Stimulated activated CD4-positive, alpha-beta T cell treated with anti-CD3 and anti-CD28 coated beads, Interleukin-15, amount 100 ng/mL, for 48 hours (primary cell): ENCODE results near the gene MALT1.
"Not testable (repeated sequence)": the region's sequence is repeated elsewhere in the genome, so short reads cannot be mapped to it uniquely, and the experiment has no call there.

Experiments
- DNase-seq, 2 donors: peaks; one replicate each; pipeline ENCODE4 v3.0.0-alpha.2; 2020; ENCODE audit warnings: low read depth in 2 of 2

MALT1 gene

DNA sequence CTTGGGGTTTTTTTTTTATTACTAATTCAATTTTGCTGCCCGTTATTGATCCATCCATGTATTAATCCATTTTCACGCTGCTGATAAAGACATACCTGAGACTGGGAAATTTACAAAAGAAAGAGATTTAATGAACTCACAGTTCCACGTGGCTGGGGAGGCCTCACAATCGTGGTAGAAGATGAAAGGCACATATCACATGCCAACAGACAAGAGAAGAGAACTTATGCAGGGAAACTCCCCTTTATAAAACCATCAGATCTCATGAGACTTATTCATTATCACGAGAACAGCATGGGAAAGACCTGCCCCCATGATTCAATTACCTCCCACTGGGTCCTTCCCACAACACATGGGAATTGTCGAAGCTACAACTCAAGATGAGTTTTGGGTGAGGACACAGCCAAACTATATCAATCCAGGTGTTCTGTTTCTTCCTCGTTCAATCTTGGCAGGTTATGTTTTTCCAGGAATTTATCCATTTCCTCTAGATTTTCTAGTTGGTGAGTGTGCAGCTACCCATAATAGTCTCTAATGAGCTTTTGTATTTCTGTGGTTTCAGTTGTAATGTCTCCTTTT, 18.0 kb upstream of the MALT1 start:
- DNase-seq = not testable (repeated sequence)

- no peak for DNase-seq
Observed at GRCh38 chr18:58653814-58654509, 17.3 kb upstream of the MALT1 start.

- DNase-seq = no peak
Observed at GRCh38 chr18:58654896-58655614, 16.2 kb upstream of the MALT1 start.

DNA sequence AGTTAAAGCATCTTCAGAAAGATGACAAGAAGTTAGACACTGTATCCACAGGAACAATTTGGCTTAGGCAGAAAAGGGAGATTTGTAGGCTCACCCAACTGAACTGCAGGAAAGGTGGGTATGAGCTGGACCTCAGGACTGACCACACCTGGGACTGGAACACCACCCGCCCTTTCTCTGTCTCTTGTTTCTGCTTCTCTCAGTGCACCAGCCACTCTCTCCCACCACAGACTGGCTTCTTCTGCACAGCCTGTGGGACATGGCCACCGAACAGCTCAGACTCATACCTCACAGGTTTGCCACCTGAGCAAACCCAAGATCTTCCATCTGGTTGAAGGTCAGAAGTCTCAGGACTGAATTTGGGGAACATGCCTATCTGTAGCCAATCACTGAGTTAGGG, 14.2 kb upstream of the MALT1 start:
- no peak for DNase-seq

DNA sequence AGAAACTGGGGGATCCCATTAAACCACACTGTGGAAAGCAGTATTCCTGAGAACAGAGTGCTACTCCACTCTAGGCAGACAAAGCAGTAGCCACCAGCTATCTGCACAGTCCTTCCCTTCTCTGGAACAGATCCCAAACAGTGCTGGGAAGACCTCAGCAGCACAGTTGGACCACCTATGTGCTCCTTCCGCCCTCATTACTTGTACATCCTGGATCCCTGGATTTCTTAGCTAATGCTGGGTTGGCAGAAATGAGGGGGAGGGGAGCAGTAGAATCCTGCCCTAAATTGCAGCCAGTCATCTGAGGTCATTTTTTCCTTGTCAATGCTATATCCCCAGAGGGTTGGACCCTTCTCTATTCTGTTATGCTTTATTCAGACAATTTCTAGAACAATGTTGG, 13.8 kb upstream of the MALT1 start:
- DNase-seq = no peak

- no peak for DNase-seq
Observed at GRCh38 chr18:58659691-58660090, 11.6 kb upstream of the MALT1 start.

DNA sequence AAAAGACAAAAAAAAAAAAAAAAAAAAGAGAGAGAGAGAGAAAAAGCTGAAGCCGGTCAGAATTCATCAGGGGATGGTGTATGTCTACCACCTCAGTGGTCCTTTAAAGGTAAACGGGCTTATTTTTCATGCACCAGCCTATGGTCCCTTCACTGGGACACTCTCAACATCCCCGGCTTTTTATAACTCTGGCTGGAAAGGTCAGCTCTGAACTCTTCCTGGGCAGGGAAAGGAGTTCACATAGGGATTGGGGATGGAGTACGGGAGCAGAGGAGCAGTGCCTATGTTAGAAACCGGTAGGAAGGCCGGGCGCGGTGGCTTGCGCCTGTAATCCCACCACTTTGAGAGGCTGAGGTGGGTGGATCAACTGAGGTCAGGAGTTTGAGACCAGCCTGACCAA, 10.3 kb upstream of the MALT1 start:
- DNase-seq = no peak

- DNase-seq = no peak
Observed at GRCh38 chr18:58661423-58661822, 9.8 kb upstream of the MALT1 start.

GRCh38 chr18:58662118-58662517, 9.1 kb upstream of the MALT1 start:
- no peak for DNase-seq

DNA sequence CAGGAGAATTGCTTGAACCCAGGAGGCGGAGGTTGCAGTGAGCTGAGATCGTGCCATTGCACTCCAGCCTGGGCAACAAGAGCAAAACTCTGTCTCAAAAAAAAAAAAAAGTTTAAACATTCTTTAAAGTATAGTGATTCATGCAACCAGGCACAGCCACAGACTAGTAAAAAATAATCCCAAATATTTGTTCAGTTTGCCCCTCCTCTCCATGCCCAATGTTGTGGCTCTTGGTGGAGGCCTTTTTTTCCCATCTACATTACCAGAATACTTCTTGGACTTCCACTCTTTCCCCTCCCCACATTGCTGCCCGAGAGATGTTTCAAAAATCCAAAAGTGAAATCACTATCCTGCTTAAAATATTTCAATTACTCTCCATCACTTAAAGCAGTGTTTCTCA, 5.1 kb upstream of the MALT1 start:
- no peak for DNase-seq

DNA sequence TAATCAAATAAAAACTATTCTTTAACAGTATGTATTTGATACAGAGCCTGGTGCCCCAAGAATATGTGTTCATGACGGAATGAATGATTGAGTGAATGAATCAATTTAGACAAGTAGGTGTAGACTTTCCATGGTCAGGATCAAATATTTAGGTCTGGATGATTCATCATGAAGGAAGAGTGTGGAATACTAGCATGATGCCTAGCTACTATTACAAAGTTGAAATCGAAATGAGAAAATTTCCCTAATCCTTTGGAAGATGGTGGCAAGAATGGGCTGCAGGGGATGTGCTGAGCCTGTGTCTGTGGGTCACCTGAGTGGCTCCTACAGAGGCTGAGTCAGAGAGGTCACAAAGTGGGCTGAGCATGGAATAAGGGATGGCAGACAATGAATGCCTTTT, 3.1 kb upstream of the MALT1 start:
- DNase-seq = no peak

DNA sequence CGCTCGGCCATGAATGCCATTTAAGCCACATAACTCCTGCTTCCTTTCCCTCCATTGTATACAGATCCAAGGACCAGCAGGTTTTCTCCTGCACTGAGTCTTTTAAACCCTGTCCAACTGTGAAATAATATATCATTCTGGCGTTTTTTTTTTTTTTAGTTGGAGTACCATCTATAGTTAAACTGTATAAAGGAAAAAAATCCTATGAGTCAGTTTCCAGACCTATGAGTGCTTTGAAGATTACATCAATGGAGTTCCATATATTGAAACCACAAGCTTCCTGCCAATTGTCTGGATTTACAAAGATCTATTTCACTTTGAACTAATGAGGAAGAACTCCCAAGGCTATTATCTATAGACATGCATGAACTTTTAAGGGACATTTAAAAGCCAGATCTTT, 2.4 kb upstream of the MALT1 start:
- no peak for DNase-seq

- no peak for DNase-seq
Observed at GRCh38 chr18:58669731-58670378, 1.4 kb upstream of the MALT1 start.

- DNase-seq = no peak
Observed at GRCh38 chr18:58670404-58671110, 708 bp upstream of the MALT1 start.

GRCh38 chr18:58671632-58672564, 633 bp downstream of the MALT1 start:
- DNase-seq = peak in 1 of 2 donors; percentile 27

- no peak for DNase-seq
Observed at GRCh38 chr18:58674159-58674558, 2.9 kb downstream of the MALT1 start.

DNA sequence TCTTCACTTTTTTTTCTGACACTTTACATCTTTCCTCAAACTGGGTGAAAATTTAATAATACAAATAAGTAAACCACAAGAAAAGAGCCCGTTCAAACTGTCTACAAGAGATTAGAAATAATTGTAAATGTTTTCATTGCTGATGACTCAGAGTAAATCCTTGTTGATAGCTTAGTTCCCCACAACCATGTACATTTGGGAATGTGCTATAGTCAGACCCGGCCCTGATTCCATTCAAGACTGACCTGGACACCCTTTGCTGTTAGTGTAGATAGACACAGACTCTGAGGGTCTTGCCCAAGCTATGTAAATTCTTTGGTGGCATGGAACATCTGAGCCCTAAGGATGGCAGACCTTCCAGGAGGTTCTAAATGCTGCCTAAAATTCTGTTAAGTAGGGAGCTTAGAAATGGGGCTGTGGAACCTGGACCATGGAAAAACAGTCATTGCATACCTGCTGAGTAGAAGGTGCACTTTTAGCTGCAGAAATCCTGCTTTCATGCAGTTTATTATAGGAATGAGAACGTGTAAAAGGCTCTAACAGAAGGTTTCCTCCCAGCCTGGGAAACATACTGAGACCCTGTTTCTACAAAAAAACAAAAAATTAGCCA, 3.7 kb downstream of the MALT1 start:
- DNase-seq = no peak

GRCh38 chr18:58676270-58676669, 5.0 kb downstream of the MALT1 start:
- DNase-seq = no peak

DNA sequence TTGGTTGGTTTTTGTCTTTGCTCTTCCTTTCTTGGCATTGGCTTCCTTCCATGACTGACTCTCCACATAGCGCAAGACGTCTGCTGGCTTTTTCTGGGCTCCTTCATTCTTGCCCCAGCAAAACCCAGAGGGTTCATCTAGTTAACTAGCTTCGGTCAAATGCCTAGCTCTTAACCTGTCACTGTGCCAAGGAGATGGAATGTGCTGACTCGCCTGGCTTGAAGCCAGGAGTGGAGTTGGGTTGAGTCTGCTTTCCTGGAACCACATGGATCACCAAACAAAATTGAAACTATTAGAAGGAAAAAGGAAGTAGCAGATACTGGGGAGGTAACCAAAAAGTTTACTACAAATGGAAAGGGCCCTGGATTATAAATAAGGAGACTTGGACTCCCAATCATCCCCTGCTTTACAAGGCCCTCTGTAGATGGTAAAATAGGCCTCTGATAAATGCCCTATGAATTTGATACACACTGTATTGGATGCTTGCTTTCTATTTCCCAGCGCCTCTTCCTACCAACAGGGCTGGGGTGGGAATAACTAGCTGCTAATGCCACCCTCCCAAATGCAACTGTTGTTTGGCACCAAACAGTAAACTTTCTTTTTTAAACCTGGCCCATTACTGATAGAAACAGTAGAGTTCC, 11.3 kb downstream of the MALT1 start:
- no peak for DNase-seq

DNA sequence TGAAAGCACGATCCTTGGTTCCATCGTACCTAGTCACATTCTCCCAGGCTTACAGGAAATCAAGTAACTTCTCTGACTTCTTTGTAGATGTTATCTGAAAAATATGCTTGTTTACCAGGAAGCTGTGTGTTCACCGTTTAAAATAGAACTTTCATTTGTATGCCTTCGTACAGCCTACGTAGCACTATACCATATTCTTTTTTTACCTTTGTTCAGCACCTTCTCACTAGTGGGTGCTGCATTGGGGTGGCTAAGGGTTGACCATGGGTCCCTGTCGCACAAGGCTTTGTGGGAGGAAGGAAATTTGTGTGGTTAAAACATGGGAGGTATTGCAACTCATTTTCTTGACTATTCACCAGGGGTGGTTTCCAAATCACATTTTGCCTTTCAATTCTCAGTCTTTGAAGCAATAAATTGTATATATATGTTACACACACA, 16.6 kb downstream of the MALT1 start:
- DNase-seq = peak in 1 of 2 donors; percentile 38
